H9 (cell line): ENCODE data around the gene THBS2. TPM values are rescaled to one million over a fixed set of nuclear protein-coding genes. Genes with fewer than 3 reads are reported as not detected.

ENCODE experiments used
- DNase-seq: peaks from one replicate; pipeline ENCODE4 v3.0.0-alpha.2; 2017
- H2AFZ ChIP-seq: one replicate; pipeline ENCODE4 v1.6.1; 2013; ENCODE audit warnings: mild to moderate bottlenecking, low read length, control low read depth, moderate library complexity
- H2AK5ac ChIP-seq: 2 replicates; pipeline ENCODE4 v1.6.1; 2013; ENCODE audit warnings: low read length, control low read depth, mixed read lengths; ENCODE audit not compliant: insufficient read length
- H2BK120ac ChIP-seq: one replicate; pipeline ENCODE4 v1.6.1; 2013; ENCODE audit warnings: low read depth, mild to moderate bottlenecking, low read length, control low read depth, inconsistent platforms; ENCODE audit not compliant: poor library complexity, severe bottlenecking
- H2BK12ac ChIP-seq: 2 replicates; pipeline ENCODE4 v1.6.1; 2013; ENCODE audit warnings: low read length, control low read depth, mixed read lengths, low read depth; ENCODE audit not compliant: insufficient read length
- H2BK15ac ChIP-seq: 2 replicates; pipeline ENCODE4 v1.6.1; 2013; ENCODE audit warnings: low read depth, low read length, control low read depth
- H2BK20ac ChIP-seq: one replicate; pipeline ENCODE4 v1.6.1; 2013; ENCODE audit warnings: low read depth, mild to moderate bottlenecking, low read length, control low read depth, inconsistent platforms; ENCODE audit not compliant: poor library complexity, severe bottlenecking
- H2BK5ac ChIP-seq: 2 replicates; pipeline ENCODE4 v1.6.1; 2013; ENCODE audit warnings: low read length, control low read depth, mixed read lengths; ENCODE audit not compliant: insufficient read length
- H3K14ac ChIP-seq: 2 replicates; pipeline ENCODE4 v1.6.1; 2013; ENCODE audit warnings: low read length, control low read depth; ENCODE audit not compliant: insufficient read depth
- H3K18ac ChIP-seq: 2 replicates; pipeline ENCODE4 v1.6.1; 2013; ENCODE audit warnings: low read depth, mild to moderate bottlenecking, mixed read lengths, low read length, control low read depth; ENCODE audit not compliant: insufficient read length
- H3K23ac ChIP-seq: 2 replicates; pipeline ENCODE4 v1.6.1; 2013; ENCODE audit warnings: low read length, control low read depth, mixed read lengths, low read depth; ENCODE audit not compliant: insufficient read length
- H3K23me2 ChIP-seq: 2 replicates; pipeline ENCODE4 v1.6.1; 2013; ENCODE audit warnings: low read depth, mild to moderate bottlenecking, mixed read lengths, low read length, control low read depth; ENCODE audit not compliant: insufficient read length, poor library complexity, severe bottlenecking
- H3K27ac ChIP-seq: 2 replicates; pipeline ENCODE4 v1.5.1; 2013; ENCODE audit warnings: low read length, control low read depth, mixed read lengths, low read depth; ENCODE audit not compliant: insufficient read length
- H3K27me3 ChIP-seq: 2 replicates; pipeline ENCODE4 v1.6.1; 2013; ENCODE audit warnings: low read length, control low read depth, inconsistent platforms; ENCODE audit not compliant: insufficient read depth
- H3K4ac ChIP-seq: 2 replicates; pipeline ENCODE4 v1.6.1; 2013; ENCODE audit warnings: low read depth, mild to moderate bottlenecking, control low read depth, inconsistent platforms, low read length, moderate library complexity
- H3K4me1 ChIP-seq: 2 replicates; pipeline ENCODE4 v1.6.1; 2013; ENCODE audit warnings: low read length, control low read depth, inconsistent platforms; ENCODE audit not compliant: insufficient read depth
- H3K4me2 ChIP-seq: 2 replicates; pipeline ENCODE4 v1.6.1; 2013; ENCODE audit warnings: low read length, control low read depth, mixed read lengths; ENCODE audit not compliant: insufficient read length, insufficient read depth
- H3K56ac ChIP-seq: 2 replicates; pipeline ENCODE4 v1.6.1; 2013; ENCODE audit warnings: low read depth, mild to moderate bottlenecking, mixed read lengths, low read length, control low read depth; ENCODE audit not compliant: insufficient read length
- H3K79me1 ChIP-seq: 2 replicates; pipeline ENCODE4 v1.6.1; 2013; ENCODE audit warnings: low read depth, mild to moderate bottlenecking, moderate library complexity, low read length, control low read depth, inconsistent platforms; ENCODE audit not compliant: insufficient read depth, poor library complexity, severe bottlenecking
- H3K79me2 ChIP-seq: 2 replicates; pipeline ENCODE4 v1.6.1; 2013; ENCODE audit warnings: low read length, control low read depth, inconsistent platforms; ENCODE audit not compliant: insufficient read depth
- H3K9ac ChIP-seq: 2 replicates; pipeline ENCODE4 v1.6.1; 2013; ENCODE audit warnings: low read length, control low read depth, mixed read lengths; ENCODE audit not compliant: insufficient read length; ENCODE audit errors: extremely low read depth
- H3K9me3 ChIP-seq: one replicate; pipeline ENCODE4 v1.6.1; 2013; ENCODE audit warnings: low read depth, low read length, inconsistent platforms; ENCODE audit not compliant: control insufficient read depth
- H3T11ph ChIP-seq: one replicate; pipeline ENCODE4 v1.6.1; 2013; ENCODE audit warnings: mild to moderate bottlenecking, low read length, control low read depth, inconsistent platforms
- H4K20me1 ChIP-seq: one replicate; pipeline ENCODE4 v1.6.1; 2013; ENCODE audit not compliant: control insufficient read depth, insufficient read length, insufficient read depth
- H4K5ac ChIP-seq: 2 replicates; pipeline ENCODE4 v1.6.1; 2013; ENCODE audit warnings: low read depth, mild to moderate bottlenecking, mixed read lengths, low read length, control low read depth; ENCODE audit not compliant: insufficient read length
- H4K8ac ChIP-seq: replicated peaks from 2 replicates; pipeline ENCODE4 v1.6.1; 2013; ENCODE audit warnings: low read length, control low read depth, mixed read lengths, low read depth; ENCODE audit not compliant: insufficient read length
- H4K91ac ChIP-seq: 2 replicates; pipeline ENCODE4 v1.6.1; 2013; ENCODE audit warnings: low read depth, mild to moderate bottlenecking, moderate library complexity, mixed read lengths, low read length, control low read depth; ENCODE audit not compliant: insufficient read length
- H3K27ac Mint-ChIP-seq, 3 experiments: 2 replicates in 2 of 3; 3 replicates in 1 of 3; pipeline ENCODE4 v1.8.0; 2020 to 2021; ENCODE audit warnings: mixed read lengths in 3 of 3, mild to moderate bottlenecking in 1 of 3, moderate library complexity in 1 of 3
- H3K27me3 Mint-ChIP-seq: 2 replicates; pipeline ENCODE4 v1.8.0; 2021; ENCODE audit warnings: low read depth, mild to moderate bottlenecking, moderate library complexity, mixed read lengths
- H3K36me3 Mint-ChIP-seq, 3 experiments: 2 replicates in 2 of 3; 3 replicates in 1 of 3; pipeline ENCODE4 v1.8.0; 2020 to 2021; ENCODE audit warnings: low read depth in 3 of 3, mixed read lengths in 3 of 3; ENCODE audit not compliant: insufficient read depth in 1 of 3
- H3K4me1 Mint-ChIP-seq, 2 experiments: 2 replicates each; pipeline ENCODE4 v1.8.0; 2020; ENCODE audit warnings: mixed read lengths in 2 of 2
- H3K4me3 Mint-ChIP-seq, 2 experiments: 2 replicates in 1 of 2; 3 replicates in 1 of 2; pipeline ENCODE4 v1.8.0; 2020 to 2021; ENCODE audit warnings: mild to moderate bottlenecking in 2 of 2, mixed read lengths in 2 of 2, moderate library complexity in 1 of 2
- H3K9me3 Mint-ChIP-seq, 2 experiments: 2 replicates in 1 of 2; 3 replicates in 1 of 2; pipeline ENCODE4 v1.8.0; 2020; ENCODE audit warnings: mild to moderate bottlenecking in 2 of 2, mixed read lengths in 2 of 2, moderate library complexity in 1 of 2
- CTCF ChIP-seq: fragments of 200-600 bp; sonication (generic); conservative IDR thresholded peaks from 3 replicates; pipeline ENCODE4 v1.8.0; 2021; ENCODE audit warnings: antibody characterized with exemption, mild to moderate bottlenecking
- WGBS: extraction: QIAGEN DNeasy Blood & Tissue Kit; methylation state at CpG from one replicate; pipeline ENCODE4 v1.1.7; 2013; ENCODE audit warnings: missing lambda C conversion rate, low lambda C conversion rate, mixed read lengths; ENCODE audit not compliant: insufficient read length; ENCODE audit errors: extremely low coverage; 5-methylcytosine and 5-hydroxymethylcytosine counted together
- total RNA-seq: library from RNA; stranded (reverse); gene quantifications from 2 replicates; pipeline ENCODE4 v1.2.1, GENCODE V29; 2021

THBS2 gene
- total RNA-seq, 1 experiment from 2014 or later = 14.7 TPM

- Histone ChIP-seq H2BK5ac (no peak overlapping the region), H2BK12ac (no peak overlapping the region), H4K91ac (no peak overlapping the region), H2AFZ (no peak overlapping the region), H3K23ac (no peak overlapping the region), H4K20me1 (no peaks in the 10 kb centered on the region), H3K4me2 (no peak overlapping the region), H3K14ac (no peak overlapping the region), H3K56ac (no peak overlapping the region), H3K9ac (no peak overlapping the region), H3K79me1 (no peaks in the 10 kb centered on the region), H3K9me3 (no peaks in the 10 kb centered on the region), H4K8ac (no peak overlapping the region), H3T11ph (no peak overlapping the region), H4K5ac (no peak overlapping the region), H2BK120ac (no peak overlapping the region), H3K27ac (no peak overlapping the region), H3K4me1 (no peaks in the 10 kb centered on the region; the same call in 1 of the 2 replicates), H2BK20ac (no peak overlapping the region), H3K4ac (no peak overlapping the region), H3K23me2 (no peaks in the 10 kb centered on the region), H3K79me2 (no peaks in the 10 kb centered on the region), H2BK15ac (no peak overlapping the region), H3K18ac (no peak overlapping the region), H2AK5ac (no peak overlapping the region), H3K27me3 (no peaks in the 10 kb centered on the region)
- no CpG with 5 or more reads among the region's 10 CpGs for WGBS
- H3K4me1 Mint-ChIP-seq = peaks cover 6 to 10% of the 10 kb centered on the region in 2 experiments
- no peaks in the 10 kb centered on the region for H3K36me3 Mint-ChIP-seq
- no peak overlapping the region for H3K4me3 Mint-ChIP-seq
- no peak for TF ChIP-seq CTCF
- H3K9me3 Mint-ChIP-seq = no peaks in the 10 kb centered on the region
- no peak overlapping the region for H3K27ac Mint-ChIP-seq
- DNase-seq = no peak
- no peaks in the 10 kb centered on the region; the same call in none of the 2 replicates for H3K27me3 Mint-ChIP-seq
Observed at GRCh38 chr6:169288591-169288990, 34.9 kb upstream of the THBS2 start.
